Chondrocyte (in vitro differentiated cells): ENCODE data around the gene KIF2C. TPM values are rescaled to one million over a fixed set of nuclear protein-coding genes. Genes with fewer than 3 reads are reported as not detected.
"Not testable (repeated sequence)": the region's sequence is repeated elsewhere in the genome, so short reads cannot be mapped to it uniquely, and the experiment has no call there.

Experiments used
- DNase-seq: peaks from one replicate; pipeline ENCODE4 v3.0.0; 2021; ENCODE audit warnings: mixed read lengths, low spot score
- H3K27ac Mint-ChIP-seq: one replicate; pipeline ENCODE4 v1.8.0; 2021; ENCODE audit warnings: mild to moderate bottlenecking, moderate library complexity, mixed read lengths; ENCODE audit not compliant: unreplicated experiment
- H3K27me3 Mint-ChIP-seq: 2 replicates; pipeline ENCODE4 v1.8.0; 2021; ENCODE audit warnings: low read depth, mixed read lengths
- H3K36me3 Mint-ChIP-seq: 2 replicates; pipeline ENCODE4 v1.8.0; 2021; ENCODE audit warnings: low read depth, mixed read lengths
- H3K4me1 Mint-ChIP-seq: 2 replicates; pipeline ENCODE4 v1.8.0; 2021; ENCODE audit warnings: low read depth, mild to moderate bottlenecking, mixed read lengths
- H3K4me3 Mint-ChIP-seq: one replicate; pipeline ENCODE4 v1.8.0; 2021; ENCODE audit warnings: mild to moderate bottlenecking, moderate library complexity, mixed read lengths; ENCODE audit not compliant: unreplicated experiment
- H3K9me3 Mint-ChIP-seq: 2 replicates; pipeline ENCODE4 v1.8.0; 2021; ENCODE audit warnings: low read depth, mixed read lengths
- total RNA-seq: library from RNA; stranded (reverse); gene quantifications from 3 replicates; pipeline ENCODE4 v1.2.1, GENCODE V29; 2021
- TF ChIP-seq, protein P1 (sequence below): fragments of 200-600 bp; sonication (generic); IDR thresholded peaks from 2 replicates; pipeline ENCODE4 v1.5.0; 2021; ENCODE audit warnings: antibody characterized with exemption, mild to moderate bottlenecking, moderate library complexity

KIF2C gene
- total RNA-seq, 1 donor from 2014 or later = 6.7 TPM

GRCh38 chr1:44792736-44793502, 53.3 kb downstream of the KIF2C start:
- H3K9me3 Mint-ChIP-seq = no peaks in the 10 kb centered on the region
- H3K27me3 Mint-ChIP-seq = no peaks in the 10 kb centered on the region
- H3K4me3 Mint-ChIP-seq = no peak overlapping the region
- TF ChIP-seq, protein P1, sequence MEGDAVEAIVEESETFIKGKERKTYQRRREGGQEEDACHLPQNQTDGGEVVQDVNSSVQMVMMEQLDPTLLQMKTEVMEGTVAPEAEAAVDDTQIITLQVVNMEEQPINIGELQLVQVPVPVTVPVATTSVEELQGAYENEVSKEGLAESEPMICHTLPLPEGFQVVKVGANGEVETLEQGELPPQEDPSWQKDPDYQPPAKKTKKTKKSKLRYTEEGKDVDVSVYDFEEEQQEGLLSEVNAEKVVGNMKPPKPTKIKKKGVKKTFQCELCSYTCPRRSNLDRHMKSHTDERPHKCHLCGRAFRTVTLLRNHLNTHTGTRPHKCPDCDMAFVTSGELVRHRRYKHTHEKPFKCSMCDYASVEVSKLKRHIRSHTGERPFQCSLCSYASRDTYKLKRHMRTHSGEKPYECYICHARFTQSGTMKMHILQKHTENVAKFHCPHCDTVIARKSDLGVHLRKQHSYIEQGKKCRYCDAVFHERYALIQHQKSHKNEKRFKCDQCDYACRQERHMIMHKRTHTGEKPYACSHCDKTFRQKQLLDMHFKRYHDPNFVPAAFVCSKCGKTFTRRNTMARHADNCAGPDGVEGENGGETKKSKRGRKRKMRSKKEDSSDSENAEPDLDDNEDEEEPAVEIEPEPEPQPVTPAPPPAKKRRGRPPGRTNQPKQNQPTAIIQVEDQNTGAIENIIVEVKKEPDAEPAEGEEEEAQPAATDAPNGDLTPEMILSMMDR = no peak
- H3K4me1 Mint-ChIP-seq = peaks cover 6% of the 10 kb centered on the region
- H3K27ac Mint-ChIP-seq = no peak overlapping the region
- peak; percentile 34 for DNase-seq
- no peaks in the 10 kb centered on the region for H3K36me3 Mint-ChIP-seq

DNA sequence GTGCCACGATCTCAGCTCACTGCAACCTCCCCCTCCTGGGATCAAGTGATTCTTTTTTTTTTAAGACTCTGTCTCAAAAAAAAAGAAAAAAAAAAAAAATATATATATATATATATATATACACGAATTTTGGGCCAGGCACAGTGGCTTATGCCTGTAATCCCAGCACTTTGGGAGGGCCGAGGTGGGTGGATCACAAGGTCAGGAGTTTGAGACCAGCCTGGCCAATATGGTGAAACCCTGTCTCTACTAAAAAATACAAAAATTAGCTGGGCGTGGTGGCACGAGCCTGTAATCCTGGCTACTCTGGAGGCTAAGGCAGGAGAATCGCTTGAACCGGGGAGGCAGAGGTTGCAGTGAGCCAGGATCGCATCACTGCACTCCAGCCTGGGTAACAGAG, 58.2 kb downstream of the KIF2C start:
- Mint-ChIP-seq H3K4me1 (peaks cover 31% of the 10 kb centered on the region), H3K36me3 (peaks cover 11% of the 10 kb centered on the region)
- not testable (repeated sequence) for H3K27ac Mint-ChIP-seq, H3K9me3 Mint-ChIP-seq, H3K27me3 Mint-ChIP-seq, H3K4me3 Mint-ChIP-seq
- DNase-seq = peak; percentile 30

- Mint-ChIP-seq H3K9me3 (no peaks in the 10 kb centered on the region), H3K4me1 (peaks cover 32% of the 10 kb centered on the region), H3K27me3 (no peaks in the 10 kb centered on the region), H3K4me3 (no peak overlapping the region), H3K27ac (peak overlapping the region; percentile 100), H3K36me3 (peaks cover 16% of the 10 kb centered on the region)
- DNase-seq = peak; percentile 63
- TF ChIP-seq, protein P1 = no peak
Measured at GRCh38 chr1:44798481-44799365, 59.1 kb downstream of the KIF2C start.

- peak within 1 kb of the TSS; percentile 100 for H3K27ac Mint-ChIP-seq
- H3K27me3 Mint-ChIP-seq = no peaks in the 10 kb centered on the region
- H3K4me1 Mint-ChIP-seq = peaks cover 37% of the 10 kb centered on the region
- H3K9me3 Mint-ChIP-seq = no peaks in the 10 kb centered on the region
- H3K4me3 Mint-ChIP-seq = peak within 1 kb of the TSS; percentile 95
- peaks cover 16% of the 10 kb centered on the region for H3K36me3 Mint-ChIP-seq
- TF ChIP-seq, protein P1 = peak; percentile 90
- peak; percentile 99 for DNase-seq
Measured at GRCh38 chr1:44799770-44800584, 60.3 kb downstream of the KIF2C start, which contains the start of gene PLK3. Gene PLK3, plus strand, starts transcription at chr1:44800377. Its CDS starts 87 bp downstream, at chr1:44800464.

DNA sequence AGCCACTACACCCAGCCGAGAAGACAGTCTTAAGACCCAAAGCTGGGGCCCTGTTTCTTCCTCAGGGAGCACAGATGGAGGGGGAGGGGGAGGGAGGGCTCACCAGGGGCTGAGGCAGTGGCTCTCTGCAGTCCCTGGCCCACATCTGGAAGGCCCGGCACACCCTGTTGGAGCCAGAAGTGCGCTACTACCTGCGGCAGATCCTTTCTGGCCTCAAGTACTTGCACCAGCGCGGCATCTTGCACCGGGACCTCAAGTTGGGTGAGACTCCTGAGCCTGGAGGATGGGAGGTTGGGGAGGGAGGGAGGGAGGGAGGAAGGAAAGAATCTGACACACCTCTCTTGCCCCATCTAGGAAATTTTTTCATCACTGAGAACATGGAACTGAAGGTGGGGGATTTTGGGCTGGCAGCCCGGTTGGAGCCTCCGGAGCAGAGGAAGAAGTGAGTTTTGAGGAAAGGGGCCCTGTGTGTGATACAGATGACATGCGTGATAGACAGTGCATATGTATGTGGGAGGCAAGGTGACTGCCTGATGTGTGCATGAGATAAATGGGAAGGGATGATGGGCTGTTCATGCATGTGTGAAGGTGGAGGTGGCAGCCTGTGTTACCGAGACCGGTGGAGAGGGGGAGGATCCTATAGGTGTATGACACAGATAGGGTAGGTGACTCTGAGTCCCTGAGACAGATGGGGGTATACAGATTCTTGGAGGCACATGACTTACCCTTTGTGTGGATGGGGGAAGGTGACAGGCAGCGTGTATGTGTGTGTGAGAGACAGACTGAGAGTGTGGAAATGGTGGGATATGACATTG, 62.1 kb downstream of the KIF2C start:
- DNase-seq = peak; percentile 77
- TF ChIP-seq, protein P1 = no peak
- Mint-ChIP-seq H3K4me3 (peak overlapping the region; percentile 95), H3K27me3 (no peaks in the 10 kb centered on the region), H3K27ac (peak overlapping the region; percentile 93), H3K4me1 (peaks cover 42% of the 10 kb centered on the region), H3K36me3 (peaks cover 21% of the 10 kb centered on the region), H3K9me3 (no peaks in the 10 kb centered on the region)
